SK-N-SH (cell line): ENCODE measurements around the gene TERT. TPM values are rescaled to one million over a fixed set of nuclear protein-coding genes. Genes with fewer than 3 reads are reported as not detected.

Experiments
- CTCF ChIA-PET: fragments of 300-600, 350-600 bp; formaldehyde crosslinking; extraction: SDS; loops from one replicate; lab custom pipeline; 2021; lab: Yijun Ruan, JAX
- POLR2A ChIA-PET: fragments of 350-600 bp; sonication (Branson Sonifier 250); formaldehyde crosslinking; extraction: SDS; loops from one replicate; lab custom pipeline; 2020; ENCODE audit warnings: antibody characterized with exemption, inconsistent platforms; lab: Yijun Ruan, JAX
- DNase-seq: peaks from one replicate; pipeline ENCODE4 v3.0.0; 2012
- H2AFZ ChIP-seq: fragments of 200-600 bp; sonication (generic); 2 replicates; pipeline ENCODE4 v1.8.1; 2016; ENCODE audit warnings: antibody characterized with exemption, mild to moderate bottlenecking, low read depth
- H3F3A ChIP-seq: fragments of 200-600 bp; sonication (generic); replicated peaks from 2 replicates; pipeline ENCODE3; 2016; ENCODE audit warnings: antibody characterized with exemption, mild to moderate bottlenecking; ENCODE audit not compliant: insufficient read depth
- H3K27ac ChIP-seq, 2 experiments: fragments of 200-500 bp in 1 of 2; fragments of 200-600 bp in 1 of 2; sonication (Bioruptor generic) in 1 of 2; sonication (generic), shearing (Covaris generic) in 1 of 2; 2 replicates each; pipeline versions ENCODE4 v1.5.1 to v1.6.1; 2014 to 2016; ENCODE audit warnings: low read depth in 2 of 2, inconsistent platforms in 1 of 2, low read length in 1 of 2, mild to moderate bottlenecking in 1 of 2, mixed read lengths in 1 of 2
- H3K27me3 ChIP-seq: fragments of 200-600 bp; sonication (generic), shearing (Covaris generic); 2 replicates; pipeline ENCODE4 v1.6.1; 2016; ENCODE audit warnings: mixed run types; ENCODE audit not compliant: insufficient read depth
- H3K36me3 ChIP-seq, 2 experiments: fragments of 200-500 bp in 1 of 2; fragments of 200-600 bp in 1 of 2; sonication (Bioruptor generic) in 1 of 2; sonication (generic) in 1 of 2; replicated peaks in 1 of 2; 2 replicates each; pipeline versions ENCODE3 to v1.5.1; 2014 to 2016; ENCODE audit warnings: low read length in 1 of 2, mild to moderate bottlenecking in 1 of 2; ENCODE audit not compliant: insufficient read depth in 2 of 2, control insufficient read depth in 1 of 2
- H3K4me1 ChIP-seq, 2 experiments: fragments of 200-500 bp in 1 of 2; fragments of 200-600 bp in 1 of 2; sonication (Bioruptor generic) in 1 of 2; sonication (generic), shearing (Covaris generic) in 1 of 2; 2 replicates each; pipeline versions ENCODE4 v1.5.1 to v1.6.1; 2014 to 2016; ENCODE audit warnings: low read depth in 1 of 2, low read length in 1 of 2, mixed run types in 1 of 2; ENCODE audit not compliant: insufficient read depth in 2 of 2, control insufficient read depth in 1 of 2
- H3K4me2 ChIP-seq: fragments of 200-600 bp; sonication (generic), shearing (Covaris generic); 2 replicates; pipeline ENCODE4 v1.6.1; 2017; ENCODE audit warnings: mixed run types
- H3K4me3 ChIP-seq, 2 experiments: fragments of 200-500 bp in 1 of 2; fragments of 200-600 bp in 1 of 2; sonication (Bioruptor generic) in 1 of 2; sonication (generic), shearing (Covaris generic) in 1 of 2; 2 replicates each; pipeline versions ENCODE4 v1.5.1 to v1.8.1; 2014 to 2016; ENCODE audit warnings: low read depth in 2 of 2, inconsistent platforms in 1 of 2, low read length in 1 of 2, mild to moderate bottlenecking in 1 of 2, mixed read lengths in 1 of 2, moderate library complexity in 1 of 2
- H3K79me2 ChIP-seq: fragments of 200-600 bp; sonication (generic); 2 replicates; pipeline ENCODE4 v1.8.1; 2017; ENCODE audit warnings: mild to moderate bottlenecking; ENCODE audit not compliant: insufficient read depth
- H3K9ac ChIP-seq: fragments of 200-600 bp; sonication (generic); 2 replicates; pipeline ENCODE4 v1.6.1; 2017; ENCODE audit warnings: mixed run types
- H3K9me2 ChIP-seq: fragments of 200-600 bp; sonication (generic); 2 replicates; pipeline ENCODE4 v1.6.1; 2017; ENCODE audit warnings: mixed run types
- H3K9me3 ChIP-seq: fragments of 200-600 bp; sonication (generic); 2 replicates; pipeline ENCODE4 v1.6.1; 2017; ENCODE audit warnings: mixed run types, mild to moderate bottlenecking, moderate library complexity
- H4K20me1 ChIP-seq: fragments of 200-600 bp; sonication (generic); 2 replicates; pipeline ENCODE4 v1.6.1; 2017; ENCODE audit warnings: mild to moderate bottlenecking, mixed run types; ENCODE audit not compliant: insufficient read depth
- ELF1 ChIP-seq: IDR thresholded peaks from 2 replicates; pipeline ENCODE4 v1.4.0; 2012
- EP300 ChIP-seq, 2 experiments: IDR thresholded peaks; 2 replicates each; pipeline versions ENCODE4 v1.4.0 to v1.6.1; 2012; ENCODE audit warnings: borderline replicate concordance in 1 of 2, low read depth in 1 of 2, low read length in 1 of 2
- FOSL2 ChIP-seq: IDR thresholded peaks from 2 replicates; pipeline ENCODE4 v1.4.0; 2012; ENCODE audit warnings: low read depth, mild to moderate bottlenecking, moderate library complexity, borderline replicate concordance
- FOXJ3 ChIP-seq: sonication (generic); formaldehyde crosslinking; IDR thresholded peaks from 2 replicates; pipeline ENCODE4 v1.5.1; 2020; ENCODE audit warnings: mild to moderate bottlenecking, missing genetic modification reagents
- FOXM1 ChIP-seq: IDR thresholded peaks from 2 replicates; pipeline ENCODE4 v1.4.0; 2012; ENCODE audit warnings: low read depth, mild to moderate bottlenecking
- POLR2AphosphoS5 ChIP-seq: IDR thresholded peaks from 2 replicates; pipeline ENCODE4 v1.6.1; 2012; ENCODE audit warnings: low read depth, low read length
- RCOR1 ChIP-seq: fragments of 150-350 bp; IDR thresholded peaks from 2 replicates; pipeline ENCODE4 v1.6.1; 2017; ENCODE audit warnings: antibody characterized with exemption, low read length
- SIN3A ChIP-seq: IDR thresholded peaks from 2 replicates; pipeline ENCODE4 v1.6.1; 2012; ENCODE audit warnings: low read depth, mild to moderate bottlenecking, low read length, moderate library complexity, borderline replicate concordance
- TCF12 ChIP-seq: IDR thresholded peaks from 2 replicates; pipeline ENCODE4 v1.4.0; 2012
- WGBS: methylation state at CpG from one replicate; pipeline ENCODE4 v1.1.6; 2017; ENCODE audit warnings: low lambda C conversion rate; 5-methylcytosine and 5-hydroxymethylcytosine counted together
- polyA plus RNA-seq, 3 experiments: library from polyadenylated mRNA; depleted of rRNA; stranded (reverse); fragments of >200 nt; gene quantifications; 2 replicates each; pipeline ENCODE4 v1.2.3, GENCODE V29; 2012
- TF ChIP-seq, protein P1 (sequence below): IDR thresholded peaks from 2 replicates; pipeline ENCODE4 v1.4.0; 2012; ENCODE audit warnings: low read depth
- TF ChIP-seq, protein P2 (sequence below): IDR thresholded peaks from 2 replicates; pipeline ENCODE4 v1.4.0; 2012; ENCODE audit warnings: low read depth, borderline replicate concordance
- TF ChIP-seq, protein P3 (sequence below): IDR thresholded peaks from 2 replicates; pipeline ENCODE4 v1.4.0; 2012; ENCODE audit warnings: low read depth, borderline replicate concordance
- TF ChIP-seq, protein P4 (sequence below): IDR thresholded peaks from 2 replicates; pipeline ENCODE4; 2012

TERT gene
- polyA plus RNA-seq, 1 of the 3 experiments (the other 2 are of a cell fraction) = 2.4 TPM

DNA sequence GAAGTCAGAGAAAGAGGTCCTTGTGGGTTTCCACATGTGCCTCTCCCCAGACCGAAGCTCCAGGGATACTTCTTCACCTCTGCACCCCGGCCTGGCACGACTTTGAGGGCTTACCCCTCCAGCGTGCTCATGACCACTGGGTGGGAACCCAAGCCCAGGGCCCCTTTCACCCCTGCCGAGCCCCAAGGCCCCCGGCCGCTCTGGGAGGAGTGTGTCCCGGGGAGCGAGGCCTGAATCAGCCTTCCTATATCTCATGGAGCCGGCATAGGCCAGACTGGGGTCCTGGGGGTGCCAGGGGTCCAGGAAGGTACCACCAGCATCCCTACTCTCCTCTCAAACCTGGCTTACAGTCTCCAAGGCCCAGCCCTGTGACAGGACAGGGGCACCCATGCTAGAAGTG lies 17.1 kb downstream of the TERT start:
- 70% methylated on average over 2 of the region's 10 CpGs for WGBS
- H3K27me3 ChIP-seq = no peaks in the 10 kb centered on the region; the same call in 1 of the 2 replicates
- CTCF ChIA-PET = interaction anchor here (0.7 kb wide), 1 partner anchor 21 kb away, joined by 3 read pairs; no protein-coding TSS in a partner anchor

DNA sequence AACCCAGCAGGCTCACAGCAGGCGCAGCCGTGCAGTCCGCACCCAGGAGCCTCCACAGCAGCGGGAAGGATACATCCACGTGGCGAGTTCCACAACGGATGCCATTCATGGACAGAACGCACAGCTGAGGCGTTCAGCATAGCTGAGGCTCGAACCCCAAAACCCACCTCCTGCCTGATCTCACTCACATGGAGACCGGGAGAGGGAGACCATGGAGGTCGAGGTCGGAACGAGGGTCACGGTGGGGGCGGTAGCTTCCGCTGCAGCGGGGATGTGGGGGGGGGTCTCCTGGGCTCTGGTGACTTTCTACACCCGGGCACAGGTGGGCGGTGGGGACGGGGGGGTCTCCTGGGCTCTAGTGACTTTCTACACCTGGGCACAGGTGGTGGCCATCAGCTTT lies 17.5 kb downstream of the TERT start:
- Histone ChIP-seq H3K4me1 (no peaks in the 10 kb centered on the region), H3K4me3 (no peak overlapping the region), H3K9me3 (no peaks in the 10 kb centered on the region), H3K9me2 (no peaks in the 10 kb centered on the region), H3K27ac (no peak overlapping the region), H3K79me2 (no peaks in the 10 kb centered on the region), H3K27me3 (no peaks in the 10 kb centered on the region; the same call in 1 of the 2 replicates), H3K36me3 (no peaks in the 10 kb centered on the region), H3F3A (no peaks in the 10 kb centered on the region), H4K20me1 (no peaks in the 10 kb centered on the region), H2AFZ (no peak overlapping the region), H3K4me2 (no peak overlapping the region), H3K9ac (no peak overlapping the region)
- no peak for DNase-seq
- CTCF ChIA-PET = interaction anchor here (0.7 kb wide), 1 partner anchor 22 kb away, joined by 3 read pairs; no protein-coding TSS in a partner anchor
- TF ChIP-seq POLR2AphosphoS5 (no peak), FOSL2 (no peak)
- 65% methylated on average over 12 of the region's 21 CpGs for WGBS
- POLR2A ChIA-PET = no interaction called here

More for the DNA sequence above, 17.1 kb downstream of the TERT start:
- no peaks in the 10 kb centered on the region for H4K20me1 ChIP-seq
- H3K4me1 ChIP-seq = no peaks in the 10 kb centered on the region
- no peaks in the 10 kb centered on the region for H3F3A ChIP-seq
- H3K9ac ChIP-seq = no peak overlapping the region
- no peaks in the 10 kb centered on the region for H3K79me2 ChIP-seq
- H2AFZ ChIP-seq = no peak overlapping the region
- H3K4me2 ChIP-seq = no peak overlapping the region
- POLR2A ChIA-PET = no interaction called here
- no peak for DNase-seq
- TF ChIP-seq FOXM1 (no peak), TCF12 (no peak), RCOR1 (no peak)
- TF ChIP-seq, protein P1, sequence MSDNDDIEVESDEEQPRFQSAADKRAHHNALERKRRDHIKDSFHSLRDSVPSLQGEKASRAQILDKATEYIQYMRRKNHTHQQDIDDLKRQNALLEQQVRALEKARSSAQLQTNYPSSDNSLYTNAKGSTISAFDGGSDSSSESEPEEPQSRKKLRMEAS = no peak
- TF ChIP-seq, protein P2, sequence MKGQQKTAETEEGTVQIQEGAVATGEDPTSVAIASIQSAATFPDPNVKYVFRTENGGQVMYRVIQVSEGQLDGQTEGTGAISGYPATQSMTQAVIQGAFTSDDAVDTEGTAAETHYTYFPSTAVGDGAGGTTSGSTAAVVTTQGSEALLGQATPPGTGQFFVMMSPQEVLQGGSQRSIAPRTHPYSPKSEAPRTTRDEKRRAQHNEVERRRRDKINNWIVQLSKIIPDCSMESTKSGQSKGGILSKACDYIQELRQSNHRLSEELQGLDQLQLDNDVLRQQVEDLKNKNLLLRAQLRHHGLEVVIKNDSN = no peak
- TF ChIP-seq, protein P3, sequence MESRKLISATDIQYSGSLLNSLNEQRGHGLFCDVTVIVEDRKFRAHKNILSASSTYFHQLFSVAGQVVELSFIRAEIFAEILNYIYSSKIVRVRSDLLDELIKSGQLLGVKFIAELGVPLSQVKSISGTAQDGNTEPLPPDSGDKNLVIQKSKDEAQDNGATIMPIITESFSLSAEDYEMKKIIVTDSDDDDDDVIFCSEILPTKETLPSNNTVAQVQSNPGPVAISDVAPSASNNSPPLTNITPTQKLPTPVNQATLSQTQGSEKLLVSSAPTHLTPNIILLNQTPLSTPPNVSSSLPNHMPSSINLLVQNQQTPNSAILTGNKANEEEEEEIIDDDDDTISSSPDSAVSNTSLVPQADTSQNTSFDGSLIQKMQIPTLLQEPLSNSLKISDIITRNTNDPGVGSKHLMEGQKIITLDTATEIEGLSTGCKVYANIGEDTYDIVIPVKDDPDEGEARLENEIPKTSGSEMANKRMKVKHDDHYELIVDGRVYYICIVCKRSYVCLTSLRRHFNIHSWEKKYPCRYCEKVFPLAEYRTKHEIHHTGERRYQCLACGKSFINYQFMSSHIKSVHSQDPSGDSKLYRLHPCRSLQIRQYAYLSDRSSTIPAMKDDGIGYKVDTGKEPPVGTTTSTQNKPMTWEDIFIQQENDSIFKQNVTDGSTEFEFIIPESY = no peak
- H3K9me3 ChIP-seq = no peaks in the 10 kb centered on the region
- no peaks in the 10 kb centered on the region for H3K9me2 ChIP-seq
- no peak overlapping the region for H3K27ac ChIP-seq
- H3K36me3 ChIP-seq = no peaks in the 10 kb centered on the region
- H3K4me3 ChIP-seq = no peak overlapping the region

GRCh38 chr5:1276930-1277329 lies 17.9 kb downstream of the TERT start:
- no peak overlapping the region for H3K4me3 ChIP-seq
- H3K9ac ChIP-seq = no peak overlapping the region
- CTCF ChIA-PET = interaction anchor here (0.7 kb wide), 1 partner anchor 22 kb away, joined by 3 read pairs; no protein-coding TSS in a partner anchor
- no peak for DNase-seq
- no peaks in the 10 kb centered on the region; the same call in 1 of the 2 replicates for H3K27me3 ChIP-seq
- no peaks in the 10 kb centered on the region for H3K36me3 ChIP-seq
- TF ChIP-seq FOXJ3 (CRISPR knock-in tag) (no peak), EP300 (IDR thresholded peaks at IDR 0.05; ENCODE audit: borderline replicate concordance in 1 of 2, low read depth in 1 of 2, low read length in 1 of 2) (no peak), ELF1 (no peak), SIN3A (no peak)
- TF ChIP-seq, protein P4, sequence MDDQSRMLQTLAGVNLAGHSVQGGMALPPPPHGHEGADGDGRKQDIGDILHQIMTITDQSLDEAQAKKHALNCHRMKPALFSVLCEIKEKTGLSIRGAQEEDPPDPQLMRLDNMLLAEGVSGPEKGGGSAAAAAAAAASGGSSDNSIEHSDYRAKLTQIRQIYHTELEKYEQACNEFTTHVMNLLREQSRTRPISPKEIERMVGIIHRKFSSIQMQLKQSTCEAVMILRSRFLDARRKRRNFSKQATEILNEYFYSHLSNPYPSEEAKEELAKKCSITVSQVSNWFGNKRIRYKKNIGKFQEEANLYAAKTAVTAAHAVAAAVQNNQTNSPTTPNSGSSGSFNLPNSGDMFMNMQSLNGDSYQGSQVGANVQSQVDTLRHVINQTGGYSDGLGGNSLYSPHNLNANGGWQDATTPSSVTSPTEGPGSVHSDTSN = no peak
- no peaks in the 10 kb centered on the region for H3F3A ChIP-seq
- no peak overlapping the region for H3K27ac ChIP-seq
- H3K4me2 ChIP-seq = no peak overlapping the region
- 45% methylated on average over 18 of the region's 20 CpGs for WGBS
- POLR2A ChIA-PET = no interaction called here
- H4K20me1 ChIP-seq = no peaks in the 10 kb centered on the region
- no peaks in the 10 kb centered on the region for H3K4me1 ChIP-seq
- no peak overlapping the region for H2AFZ ChIP-seq
- H3K9me2 ChIP-seq = no peaks in the 10 kb centered on the region
- no peaks in the 10 kb centered on the region for H3K9me3 ChIP-seq
- no peaks in the 10 kb centered on the region for H3K79me2 ChIP-seq
